Mesothelial cell of epicardium (in vitro differentiated cells): Measurements from ENCODE around the gene THAP11. TPM values are rescaled to one million over a fixed set of nuclear protein-coding genes. Genes with fewer than 3 reads are reported as not detected.
"Not testable (repeated sequence)": the region's sequence is repeated elsewhere in the genome, so short reads cannot be mapped to it uniquely, and the experiment has no call there.

Experiments
- DNase-seq, 2 experiments: peaks; one replicate each; pipeline ENCODE4 v3.0.0; 2021; ENCODE audit warnings: low spot score in 2 of 2; ENCODE audit not compliant: unreplicated experiment in 2 of 2
- H3K27ac Mint-ChIP-seq: 2 replicates; pipeline ENCODE4 v1.8.0; 2021; ENCODE audit warnings: mixed read lengths
- H3K27me3 Mint-ChIP-seq: 2 replicates; pipeline ENCODE4 v1.8.0; 2021; ENCODE audit warnings: low read depth, mixed read lengths
- H3K36me3 Mint-ChIP-seq: 2 replicates; pipeline ENCODE4 v1.8.0; 2021; ENCODE audit warnings: mixed read lengths
- H3K4me1 Mint-ChIP-seq: 2 replicates; pipeline ENCODE4 v1.8.0; 2021; ENCODE audit warnings: mixed read lengths
- H3K4me3 Mint-ChIP-seq: 2 replicates; pipeline ENCODE4 v1.8.0; 2021; ENCODE audit warnings: mild to moderate bottlenecking, moderate library complexity, mixed read lengths
- H3K9me3 Mint-ChIP-seq: 2 replicates; pipeline ENCODE4 v1.8.0; 2021; ENCODE audit warnings: mixed read lengths
- CTCF ChIP-seq: fragments of 200-600 bp; sonication (generic); IDR thresholded peaks from one replicate; pipeline ENCODE4 v1.5.0; 2021; ENCODE audit warnings: antibody characterized with exemption; ENCODE audit not compliant: unreplicated experiment
- total RNA-seq: library from RNA; stranded (reverse); gene quantifications from 3 replicates; pipeline ENCODE4 v1.2.1, GENCODE V29; 2021

Gene THAP11
- total RNA-seq, 1 donor from 2014 or later: 28.1 TPM

- peaks cover 3% of the 10 kb centered on the region for H3K4me1 Mint-ChIP-seq
Measured at GRCh38 chr16:67861877-67862276, 19.8 kb downstream of the THAP11 start.

GRCh38 chr16:67862623-67863583 is 20.8 kb downstream of the THAP11 start:
- Mint-ChIP-seq H3K4me1 (no peaks in the 10 kb centered on the region), H3K36me3 (peaks cover 5% of the 10 kb centered on the region), H3K9me3 (no peaks in the 10 kb centered on the region), H3K27me3 (no peaks in the 10 kb centered on the region), H3K4me3 (no peak overlapping the region), H3K27ac (peak overlapping the region; percentile 8)
- no peak for DNase-seq
- TF ChIP-seq CTCF: no peak

More at GRCh38 chr16:67861877-67862276, 19.8 kb downstream of the THAP11 start:
- H3K27me3 Mint-ChIP-seq: no peaks in the 10 kb centered on the region
- no peak for DNase-seq
- H3K4me3 Mint-ChIP-seq: no peak overlapping the region
- no peak overlapping the region for H3K27ac Mint-ChIP-seq
- no peaks in the 10 kb centered on the region for H3K9me3 Mint-ChIP-seq
- H3K36me3 Mint-ChIP-seq: peaks cover 5% of the 10 kb centered on the region
- TF ChIP-seq CTCF: no peak

- not testable (repeated sequence) for DNase-seq, H3K4me1 Mint-ChIP-seq, H3K4me3 Mint-ChIP-seq, H3K27me3 Mint-ChIP-seq, H3K36me3 Mint-ChIP-seq, H3K27ac Mint-ChIP-seq, H3K9me3 Mint-ChIP-seq
Measured at GRCh38 chr16:67864044-67864443, 21.9 kb downstream of the THAP11 start.

- no peak for TF ChIP-seq CTCF
- Mint-ChIP-seq H3K36me3 (peaks cover 5% of the 10 kb centered on the region), H3K4me1 (no peaks in the 10 kb centered on the region), H3K27ac (no peak overlapping the region), H3K27me3 (no peaks in the 10 kb centered on the region), H3K4me3 (no peak overlapping the region), H3K9me3 (no peaks in the 10 kb centered on the region)
- DNase-seq: no peak
Measured at GRCh38 chr16:67864594-67864993, 22.5 kb downstream of the THAP11 start.

- no peaks in the 10 kb centered on the region for H3K27me3 Mint-ChIP-seq
- no peak for DNase-seq
- no peak for TF ChIP-seq CTCF
- H3K9me3 Mint-ChIP-seq: no peaks in the 10 kb centered on the region
- no peaks in the 10 kb centered on the region for H3K4me1 Mint-ChIP-seq
- H3K36me3 Mint-ChIP-seq: peaks cover 7% of the 10 kb centered on the region
- H3K4me3 Mint-ChIP-seq: no peak overlapping the region
- H3K27ac Mint-ChIP-seq: no peak overlapping the region
Measured at GRCh38 chr16:67865318-67865717, 23.2 kb downstream of the THAP11 start.

- no peak overlapping the region for H3K4me3 Mint-ChIP-seq
- H3K9me3 Mint-ChIP-seq: no peaks in the 10 kb centered on the region
- no peaks in the 10 kb centered on the region for H3K4me1 Mint-ChIP-seq
- TF ChIP-seq CTCF: no peak
- peaks cover 7% of the 10 kb centered on the region for H3K36me3 Mint-ChIP-seq
- H3K27ac Mint-ChIP-seq: no peak overlapping the region
- H3K27me3 Mint-ChIP-seq: no peaks in the 10 kb centered on the region
- DNase-seq: no peak
Measured at GRCh38 chr16:67868290-67868689, 26.2 kb downstream of the THAP11 start.
